Left renal cortex interstitium (tissue), 4 donors: Measurements from ENCODE around the gene FCN3. TPM values are rescaled to one million over a fixed set of nuclear protein-coding genes. Genes with fewer than 3 reads are reported as not detected.
A peak's percentile ranks its signal among the peaks of the same experiment; 100 is the strongest.

Experiments
- DNase-seq, 4 donors: peaks; one replicate each; pipeline ENCODE4 v3.0.0-alpha.2; 2013; ENCODE audit warnings: low read depth in 4 of 4, low spot score in 2 of 4, missing footprints in 1 of 4
- polyA plus RNA-seq, 4 donors: library from polyadenylated mRNA; unstranded; fragments of 120-200 nt; gene quantifications; one replicate each; pipeline ENCODE4 v1.2.1, GENCODE V29; 2013; ENCODE audit not compliant: insufficient read length in 4 of 4

The FCN3 gene
- polyA plus RNA-seq, 4 donors, result 1.4 to 3.1 (median 2.4) TPM

- no peak for DNase-seq
These were observed 29.4 kb downstream of the FCN3 start for GRCh38 chr1:27345272-27345671.

GRCh38 chr1:27343639-27344025 is 31.0 kb downstream of the FCN3 start:
- DNase-seq, result no peak

DNA sequence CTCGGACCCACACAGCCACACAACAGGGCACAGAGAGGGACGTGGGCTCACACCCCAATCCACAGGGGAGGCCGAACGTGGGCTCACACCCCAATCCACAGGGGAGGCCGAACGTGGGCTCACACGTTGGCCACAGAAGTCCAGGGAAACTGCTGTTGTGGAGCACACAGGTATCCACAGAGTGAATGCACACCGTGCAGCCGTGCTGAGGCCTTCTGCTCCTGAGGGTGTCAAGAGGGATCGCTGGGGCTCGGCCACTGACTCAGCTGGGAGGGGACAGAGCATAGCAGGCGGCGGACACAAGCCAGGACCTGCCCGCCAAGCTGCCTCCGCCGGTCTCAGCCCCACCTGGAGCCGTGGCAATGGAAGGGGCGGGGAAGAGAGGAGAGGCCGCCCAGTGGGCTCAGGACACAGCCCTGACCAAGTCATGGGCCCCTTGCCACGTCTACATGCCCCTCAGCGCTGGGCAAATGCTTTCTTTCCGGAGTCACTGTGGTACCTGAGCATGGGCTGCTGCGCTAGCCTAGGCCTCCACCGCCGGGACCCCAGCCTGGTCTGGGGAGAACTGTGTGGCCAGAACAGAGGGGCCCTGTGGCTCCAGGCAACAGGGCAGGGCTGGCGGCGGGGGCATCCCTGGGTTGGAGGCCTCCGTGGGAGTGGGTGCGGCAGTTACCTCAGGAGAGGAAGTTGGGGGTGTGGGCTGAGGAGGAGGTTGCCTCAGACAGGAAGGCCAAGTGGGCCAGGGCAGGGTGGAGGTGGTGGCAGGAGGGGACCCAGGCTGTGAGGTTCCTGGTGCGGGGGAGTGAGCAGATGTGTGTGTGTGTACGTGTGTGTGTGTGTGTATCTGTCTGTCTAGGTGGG is 31.6 kb downstream of the FCN3 start:
- DNase-seq, result no peak

DNA sequence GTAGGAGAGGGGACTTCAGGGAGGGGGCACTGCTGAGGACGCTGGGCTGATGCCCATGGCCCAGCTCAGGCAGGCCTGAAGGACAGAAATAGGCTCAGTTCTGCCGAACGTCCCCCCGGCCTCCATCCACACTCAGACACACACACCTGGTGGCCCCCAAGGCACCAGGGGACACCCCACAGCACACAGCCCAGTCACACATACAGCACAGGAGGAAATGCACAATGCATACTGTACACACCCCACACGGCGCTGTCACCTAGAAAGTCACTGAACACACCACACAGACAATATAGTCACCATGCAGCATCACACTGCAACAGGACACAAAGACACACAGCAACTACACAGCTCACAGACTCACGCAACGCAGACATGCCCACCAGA is 32.2 kb downstream of the FCN3 start:
- no peak for DNase-seq

DNA sequence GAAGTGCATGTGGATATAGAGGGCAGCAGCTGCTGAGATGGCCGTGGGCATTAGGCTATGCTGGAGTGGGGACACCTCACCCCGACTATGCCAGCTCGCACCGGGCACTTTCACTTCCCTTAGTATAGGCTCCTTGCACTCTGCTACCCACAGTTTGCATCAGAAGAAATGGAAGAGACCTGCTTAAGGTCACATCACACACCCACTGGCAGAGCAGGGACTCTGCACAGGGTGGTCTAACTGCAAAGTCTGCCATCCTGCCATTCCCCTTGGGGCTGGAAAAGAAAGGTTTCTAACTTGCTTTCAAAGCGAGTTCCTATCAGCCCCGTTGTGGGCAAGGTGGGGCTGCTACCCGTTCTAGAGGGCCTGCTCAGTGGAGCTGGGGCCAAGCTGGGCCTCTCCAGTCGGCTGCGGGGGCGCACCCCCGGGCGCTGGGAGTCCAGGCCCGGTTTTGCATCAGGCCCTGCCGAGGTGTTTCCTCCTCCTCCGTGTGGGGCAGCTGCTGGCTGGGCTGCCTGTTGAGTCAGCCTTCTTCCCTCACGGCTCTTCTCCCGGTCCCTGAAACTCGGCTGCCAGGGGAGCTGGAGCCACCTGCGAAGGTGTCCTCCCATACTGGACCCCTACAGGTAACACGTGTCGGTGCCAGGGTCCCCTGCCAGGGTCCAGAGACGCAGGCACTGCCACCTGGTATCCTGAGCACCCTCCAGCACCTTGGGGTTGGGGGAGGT is 32.9 kb downstream of the FCN3 start, which contains the start of gene SYTL1:
TSS of gene SYTL1 (plus strand) at position 498 of the 728 bp plus-strand sequence. CDS start 3,313 bp downstream, outside the sequence.
- DNase-seq, result no peak

DNA sequence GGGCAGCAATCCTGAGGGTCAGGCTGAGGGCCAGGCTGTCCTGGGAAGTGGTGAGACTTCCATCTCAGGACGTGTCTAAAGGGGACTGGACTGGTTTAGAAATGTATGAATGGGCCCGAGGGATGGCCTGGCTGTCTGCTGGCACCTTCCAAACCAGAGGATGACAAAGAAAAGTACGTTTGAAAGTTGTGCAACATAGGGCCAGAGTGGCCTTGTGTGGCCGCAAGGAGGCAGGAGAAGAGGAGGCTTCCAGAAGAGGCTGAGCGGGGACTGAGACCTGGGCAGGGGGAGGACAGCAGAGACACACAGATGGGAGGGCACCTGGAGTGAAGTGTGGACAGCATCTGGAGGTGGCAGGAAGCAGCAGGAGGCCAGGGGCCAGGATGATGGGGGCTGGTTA is 35.4 kb downstream of the FCN3 start:
- DNase-seq, result no peak

DNA sequence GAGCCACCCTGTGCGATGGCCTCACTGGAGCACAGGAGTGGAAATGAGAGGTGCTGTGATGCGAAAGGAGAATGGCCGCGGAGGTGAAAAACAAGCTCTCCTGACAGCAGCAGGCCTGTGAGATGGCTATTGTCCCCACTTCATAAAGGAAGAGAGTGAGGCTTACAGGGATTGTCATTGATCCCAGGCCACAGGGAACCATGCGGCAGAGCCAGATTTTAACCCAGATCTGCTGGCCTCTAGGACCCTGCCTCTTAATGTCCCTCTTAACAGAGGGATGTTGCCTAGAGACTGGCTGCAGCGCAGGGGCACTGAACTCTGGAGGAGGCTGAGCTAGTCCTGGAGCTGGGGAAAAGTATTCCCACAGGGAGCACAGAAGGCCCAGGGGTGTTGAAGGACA is 35.9 kb downstream of the FCN3 start:
- DNase-seq, result no peak

- DNase-seq, result no peak
These were observed 37.9 kb downstream of the FCN3 start for GRCh38 chr1:27336756-27337155.

- DNase-seq, result no peak
These were observed 38.9 kb downstream of the FCN3 start for GRCh38 chr1:27335506-27336422.

GRCh38 chr1:27333717-27334279 is 40.8 kb downstream of the FCN3 start:
- no peak for DNase-seq

- DNase-seq, result no peak
These were observed 41.9 kb downstream of the FCN3 start for GRCh38 chr1:27332536-27333281.

GRCh38 chr1:27331922-27332321 is 42.7 kb downstream of the FCN3 start:
- no peak for DNase-seq

DNA sequence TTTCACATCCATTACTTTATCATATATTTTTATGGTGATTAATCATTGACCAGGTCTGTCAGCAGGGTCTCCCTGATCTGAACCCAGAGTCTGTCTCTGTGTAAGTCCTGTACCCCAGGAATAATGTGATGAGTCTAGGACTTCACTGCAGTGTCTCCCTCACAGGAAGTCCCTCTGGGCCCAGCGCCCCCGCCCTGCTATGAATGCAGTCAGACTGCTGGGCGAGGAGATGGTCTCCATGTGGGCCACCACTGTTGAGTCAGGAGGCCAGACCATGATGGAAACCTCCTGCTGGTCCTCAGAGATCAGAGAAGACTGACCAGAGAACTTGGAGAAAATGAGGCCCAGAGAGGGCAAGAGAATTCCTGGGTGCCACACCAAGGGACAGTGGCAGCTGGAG is 43.2 kb downstream of the FCN3 start:
- DNase-seq, result no peak

DNA sequence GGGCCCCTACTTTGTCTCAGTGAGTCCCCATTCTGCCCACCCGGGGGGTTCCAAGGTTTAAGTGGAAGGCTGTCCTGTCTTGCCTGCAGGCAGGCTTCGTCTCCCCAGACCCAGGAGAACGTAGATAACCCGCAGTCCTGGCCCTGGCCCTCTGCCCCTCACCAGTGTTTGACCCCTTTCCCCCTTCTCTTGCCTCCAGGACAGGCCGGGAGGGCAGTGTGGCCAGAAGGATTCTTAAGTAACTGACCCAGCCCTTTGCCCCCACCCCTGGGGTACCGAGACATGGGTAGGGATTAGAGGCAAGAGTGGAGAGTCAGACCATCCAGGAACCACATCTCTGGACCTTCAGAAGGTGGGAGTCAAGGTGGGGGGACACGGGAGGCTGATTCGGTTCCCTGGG is 43.8 kb downstream of the FCN3 start:
- DNase-seq, result no peak

DNA sequence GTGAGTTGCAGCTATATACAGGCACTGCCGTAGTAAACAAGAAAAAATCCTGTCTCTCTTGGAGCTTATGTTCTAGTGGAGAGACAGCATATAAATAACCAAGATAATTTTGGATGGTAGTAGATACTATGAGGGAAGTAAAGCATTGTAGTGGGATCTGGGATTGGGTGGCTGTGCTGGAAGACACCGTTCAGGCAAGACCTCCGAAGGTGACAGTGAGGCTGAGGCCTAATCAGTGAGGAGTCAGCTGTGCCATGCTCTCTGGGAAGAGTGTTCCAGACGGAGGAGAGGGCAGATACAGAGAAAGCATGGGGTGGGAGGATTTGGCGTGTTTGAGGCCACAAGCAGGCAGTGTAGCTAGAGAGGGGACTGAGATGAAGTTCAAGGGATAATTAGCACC is 46.7 kb downstream of the FCN3 start:
- DNase-seq, result no peak

DNA sequence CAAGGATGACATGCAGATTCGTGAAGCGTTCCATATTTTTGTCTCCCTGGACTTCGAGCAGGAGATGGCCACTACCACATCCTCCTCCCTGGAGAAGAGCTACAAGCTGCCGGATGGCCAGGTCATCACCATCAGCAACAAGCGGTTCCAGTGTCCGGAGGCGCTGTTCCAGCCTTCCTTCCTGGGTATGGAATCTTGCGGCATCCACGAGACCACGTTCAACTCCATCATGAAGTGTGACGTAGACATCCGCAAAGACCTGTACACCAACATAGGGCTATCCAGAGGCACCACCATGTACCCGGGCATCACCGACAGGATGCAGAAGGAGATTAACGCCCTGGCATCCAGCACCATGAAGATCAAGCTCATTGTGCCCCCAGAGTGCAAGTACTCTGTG is 49.3 kb downstream of the FCN3 start:
- no peak for DNase-seq

DNA sequence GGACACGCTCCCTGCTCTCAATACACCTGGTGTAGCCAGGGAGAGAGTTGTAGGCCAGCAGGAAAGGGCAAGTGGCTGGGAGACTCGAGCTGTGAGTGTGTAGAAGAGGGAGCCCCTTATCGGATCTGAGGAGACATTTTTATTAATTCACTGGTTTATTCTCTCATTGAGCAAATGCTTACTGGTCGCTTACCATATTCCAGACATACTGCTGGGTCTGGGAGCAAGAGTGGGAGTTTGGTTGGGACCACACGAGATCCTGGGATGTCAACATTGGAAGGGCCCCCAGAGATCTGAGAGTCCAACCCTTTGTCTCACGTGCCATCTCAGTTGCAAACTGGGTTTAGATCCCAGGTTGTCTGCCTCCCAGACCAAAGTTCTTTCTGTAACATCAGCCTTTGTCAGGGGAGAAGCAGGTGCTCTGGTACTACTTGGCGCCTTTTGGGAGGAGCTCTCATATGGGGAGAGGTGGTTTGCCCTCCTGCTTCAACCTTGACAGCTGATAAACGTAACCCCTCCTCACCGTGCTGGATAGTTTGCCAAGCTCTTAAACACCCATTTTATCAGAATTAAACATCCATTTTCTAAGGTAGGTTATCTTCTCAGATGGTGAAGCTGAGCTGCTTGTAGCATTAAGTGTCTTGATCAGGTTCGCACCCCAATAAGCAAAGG is 51.9 kb downstream of the FCN3 start:
- DNase-seq, result no peak

DNA sequence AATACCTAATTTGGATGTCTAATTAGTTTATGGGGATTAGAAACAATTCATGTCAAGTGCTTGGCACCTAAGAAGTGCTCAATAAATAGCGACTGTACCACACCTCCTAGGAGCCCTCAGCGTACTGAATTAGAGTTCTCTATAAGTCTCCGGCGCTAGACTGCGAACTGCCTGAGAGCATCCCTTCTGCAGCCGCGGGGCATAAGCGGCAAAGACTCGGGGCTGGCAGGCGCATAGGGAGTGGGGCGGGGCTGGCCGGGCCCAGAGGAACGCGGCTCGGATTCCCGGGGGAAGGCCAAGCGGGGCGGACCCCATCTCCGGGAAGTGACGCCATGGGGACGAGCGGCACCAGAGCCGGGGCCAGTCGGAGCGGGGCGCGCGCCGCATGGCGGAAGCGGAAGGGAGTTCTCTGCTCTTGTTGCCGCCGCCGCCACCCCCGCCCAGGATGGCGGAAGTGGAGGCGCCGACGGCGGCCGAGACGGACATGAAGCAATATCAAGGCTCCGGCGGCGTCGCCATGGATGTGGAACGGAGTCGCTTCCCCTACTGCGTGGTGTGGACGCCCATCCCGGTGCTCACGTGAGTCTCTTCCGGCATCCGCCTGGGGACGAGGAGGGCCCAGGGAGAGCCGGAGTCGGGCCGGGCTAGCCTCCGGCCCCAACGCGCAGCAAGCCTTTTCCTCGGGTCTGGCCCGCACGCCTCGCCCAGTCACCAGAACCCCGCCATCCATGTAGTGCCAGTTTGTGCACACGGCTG is 52.6 kb downstream of the FCN3 start, which contains the start of gene TMEM222:
TSS of gene TMEM222 (plus strand) at position 351 of the 756 bp plus-strand sequence. CDS start at position 386, 35 bp downstream.
- peak in 3 of 4 donors; percentile 89 to 91 (median 89) for DNase-seq
